GM19328 (cell line): ENCODE data around the gene TGM4.

Source experiments
- ATAC-seq: cut with Tn5 transposase; IDR thresholded peaks from one replicate; pipeline ENCODE4 v1.9.1; 2021; ENCODE audit warnings: mild to moderate bottlenecking, moderate library complexity; ENCODE audit not compliant: unreplicated experiment

Gene TGM4

GRCh38 chr3:44950275-44950734 is 75.9 kb downstream of the TGM4 start:
- ATAC-seq = no peak

- no peak for ATAC-seq
Observed at GRCh38 chr3:44952689-44953088, 78.3 kb downstream of the TGM4 start.

GRCh38 chr3:44954304-44954703 is 79.9 kb downstream of the TGM4 start:
- no peak for ATAC-seq

GRCh38 chr3:44954962-44955361 is 80.6 kb downstream of the TGM4 start:
- no peak for ATAC-seq

GRCh38 chr3:44955917-44956316 is 81.5 kb downstream of the TGM4 start:
- ATAC-seq = no peak

- no peak for ATAC-seq
Observed at GRCh38 chr3:44957986-44958385, 83.6 kb downstream of the TGM4 start.

- ATAC-seq = no peak
Observed at GRCh38 chr3:44958386-44958785, 84.0 kb downstream of the TGM4 start.

- ATAC-seq = no peak
Observed at GRCh38 chr3:44960387-44961026, 86.1 kb downstream of the TGM4 start.

GRCh38 chr3:44961888-44962287 is 87.5 kb downstream of the TGM4 start:
- no peak for ATAC-seq

- ATAC-seq = no peak
Observed at GRCh38 chr3:44962621-44963393, 88.4 kb downstream of the TGM4 start.

- ATAC-seq = no peak
Observed at GRCh38 chr3:44963571-44964325, 89.3 kb downstream of the TGM4 start.
